NCI-H460 (cell line): ENCODE measurements around the gene GREM1. TPM values are rescaled to one million over a fixed set of nuclear protein-coding genes. Genes with fewer than 3 reads are reported as not detected.

Experiments used
- DNase-seq: peaks from one replicate; pipeline ENCODE4 v3.0.0-alpha.2; 2016; ENCODE audit warnings: low read depth; ENCODE audit errors: extremely low read depth
- total RNA-seq: library from RNA; depleted of rRNA; stranded (reverse); fragments of >200 nt; shearing (Covaris generic); gene quantifications from 2 replicates; pipeline ENCODE4 v1.2.3, GENCODE V29; 2014; rRNA removed

Gene GREM1
- total RNA-seq, 1 experiment from 2014 or later = not detected

DNA sequence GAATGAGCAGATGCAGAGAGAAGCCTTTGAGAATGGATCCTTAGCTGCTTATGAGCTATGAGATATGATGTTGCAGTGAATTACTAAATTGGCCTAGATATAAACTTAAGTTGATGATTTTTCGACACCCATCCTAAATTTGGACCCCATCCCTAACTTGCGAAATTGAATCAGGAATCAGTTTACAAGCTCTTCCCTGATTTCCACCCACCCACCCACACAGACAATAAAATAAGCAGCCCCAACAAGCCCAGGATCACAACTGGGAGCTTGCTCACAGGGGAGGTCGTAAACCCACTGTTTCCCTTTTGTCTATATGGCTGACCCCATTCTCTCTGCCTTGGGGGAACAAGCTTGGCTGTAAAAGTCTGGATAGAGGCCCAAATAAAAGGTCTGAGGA, 57.3 kb downstream of the GREM1 start:
- DNase-seq = no peak

DNA sequence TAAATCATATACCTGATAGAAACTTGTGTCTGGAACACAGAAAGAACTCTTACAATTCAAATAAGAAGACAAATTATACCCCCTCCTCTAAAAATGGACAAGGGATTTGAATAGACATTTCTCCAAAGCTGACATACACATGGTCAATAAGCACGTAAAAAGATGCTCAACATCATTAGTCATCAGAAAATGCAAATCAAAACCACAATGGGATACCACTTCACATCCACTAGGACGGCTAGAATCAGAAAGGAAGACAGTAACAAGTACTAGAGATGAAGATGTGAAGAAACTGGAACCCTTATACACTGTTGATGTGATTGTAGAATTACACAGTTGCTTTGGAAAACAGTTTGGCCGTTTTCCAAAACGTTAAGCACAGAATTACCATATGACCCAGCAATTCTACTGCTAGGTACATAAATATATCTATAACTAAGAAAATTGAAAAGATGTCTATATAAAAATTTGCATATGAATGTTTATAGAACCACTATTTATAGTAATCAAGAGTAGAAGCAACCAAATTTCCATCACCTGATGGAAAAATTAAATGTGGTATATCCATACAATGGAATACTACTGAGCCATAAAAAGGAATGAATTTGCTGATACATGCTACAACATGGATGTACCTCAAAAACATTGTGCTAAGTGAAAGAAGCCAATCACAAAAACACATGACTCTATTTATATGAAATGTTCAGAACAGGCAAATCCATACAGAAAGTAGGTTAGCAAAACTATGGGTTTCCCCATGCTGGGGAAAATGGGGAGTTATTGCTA, 60.8 kb downstream of the GREM1 start:
- DNase-seq = no peak

DNA sequence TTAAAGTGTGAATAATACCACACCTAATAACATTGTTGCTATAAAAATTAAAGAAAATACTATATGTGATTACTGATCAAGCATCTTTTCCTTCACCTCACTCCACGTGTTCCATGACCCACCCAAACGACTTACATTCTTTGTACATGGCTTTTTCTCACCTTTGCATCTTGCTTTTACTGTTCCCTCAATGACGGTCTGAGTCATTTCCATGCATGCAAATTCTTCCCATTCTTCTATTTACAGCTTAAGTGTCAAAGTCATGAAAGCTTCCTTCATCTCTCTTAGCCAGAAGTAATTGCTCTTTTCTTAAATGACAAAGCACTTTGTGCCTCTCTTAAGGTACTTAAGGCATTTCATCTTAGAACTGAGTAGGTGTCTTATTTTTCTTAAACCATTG, 64.0 kb downstream of the GREM1 start:
- no peak for DNase-seq

DNA sequence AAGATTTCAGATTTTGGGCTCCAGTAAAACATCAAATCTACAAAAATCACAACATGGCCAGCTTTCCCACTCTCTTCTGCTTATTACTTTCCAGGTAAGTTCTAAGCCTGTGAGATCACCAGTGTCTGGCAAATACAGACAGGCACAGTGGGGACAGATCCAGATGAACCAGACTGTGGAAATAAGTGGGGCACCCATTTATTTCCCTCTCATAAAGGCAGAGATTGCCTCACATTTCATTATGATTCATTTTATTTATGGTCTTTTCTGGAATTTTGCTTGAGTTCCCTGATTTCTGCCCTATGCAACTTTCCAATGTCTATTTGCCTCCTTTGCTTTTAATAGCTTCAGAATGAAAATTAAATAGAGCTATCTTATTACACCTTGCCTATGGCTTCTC, 66.8 kb downstream of the GREM1 start:
- no peak for DNase-seq

DNA sequence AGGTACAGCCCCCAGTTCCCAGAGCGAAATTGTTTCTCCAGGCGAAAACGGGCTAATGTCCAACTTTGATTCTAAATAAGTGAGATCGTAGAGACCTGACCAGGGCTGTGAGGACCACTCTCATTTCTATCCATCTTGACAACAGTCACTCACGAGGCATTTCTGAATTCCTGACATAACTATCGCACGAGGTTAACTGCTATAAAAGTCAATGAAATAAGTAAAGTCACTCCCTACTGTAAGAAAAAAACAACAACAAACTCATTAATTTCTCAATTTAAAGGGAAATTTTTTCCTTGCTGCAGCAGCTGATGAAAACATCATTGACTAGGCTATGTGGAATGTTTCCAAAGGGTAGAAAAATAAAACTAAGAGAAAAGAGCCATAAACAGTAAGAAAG, 69.1 kb downstream of the GREM1 start:
- DNase-seq = no peak

DNA sequence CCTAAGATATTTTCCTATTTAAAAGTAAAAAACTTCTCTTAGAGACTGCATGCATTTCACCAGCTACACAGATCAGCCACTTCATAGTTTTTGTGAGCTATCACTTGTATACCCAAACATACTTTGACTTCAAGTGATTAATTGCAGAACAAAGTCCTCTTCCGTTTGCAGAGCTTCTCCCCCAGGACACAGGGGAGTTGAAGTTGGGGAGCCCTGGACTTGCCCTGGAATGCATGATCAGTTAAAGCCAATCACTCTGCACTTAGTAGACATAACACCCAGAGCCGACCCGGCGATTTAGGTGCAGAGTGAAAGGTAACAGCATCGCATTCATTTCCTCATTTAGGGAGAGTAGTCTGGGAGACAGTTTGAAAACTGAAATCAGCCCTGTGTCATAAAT, 70.1 kb downstream of the GREM1 start:
- DNase-seq = no peak

DNA sequence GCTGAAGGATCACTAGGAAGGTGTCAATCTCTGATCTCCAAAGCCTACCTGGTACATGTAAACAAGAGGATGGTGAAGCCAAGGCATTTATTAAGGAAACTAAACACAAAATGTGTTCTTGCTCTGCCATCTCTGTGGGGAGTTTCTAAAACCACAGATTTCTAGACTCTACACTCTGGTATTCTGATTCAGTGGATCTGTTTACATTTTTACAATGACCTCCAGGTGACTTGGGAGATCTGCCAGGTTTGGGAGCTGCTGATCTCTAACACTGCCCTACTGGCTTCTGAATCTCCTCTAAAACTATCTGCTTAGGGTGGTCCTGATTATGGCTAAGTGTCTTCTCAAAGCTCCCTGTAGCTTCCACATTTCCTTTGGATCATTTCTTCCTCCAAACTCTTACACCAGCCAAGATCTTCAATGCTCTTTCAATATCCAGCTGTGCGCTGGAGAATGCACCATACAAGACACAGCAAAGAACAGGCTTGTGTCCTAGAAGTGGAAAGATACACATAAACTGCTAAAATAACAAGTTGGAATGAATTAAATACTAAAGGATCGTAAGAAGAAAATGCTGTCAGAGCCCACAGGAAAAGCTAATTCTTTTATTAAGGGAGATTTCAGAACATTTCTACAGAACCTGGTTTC, 72.7 kb downstream of the GREM1 start:
- no peak for DNase-seq

DNA sequence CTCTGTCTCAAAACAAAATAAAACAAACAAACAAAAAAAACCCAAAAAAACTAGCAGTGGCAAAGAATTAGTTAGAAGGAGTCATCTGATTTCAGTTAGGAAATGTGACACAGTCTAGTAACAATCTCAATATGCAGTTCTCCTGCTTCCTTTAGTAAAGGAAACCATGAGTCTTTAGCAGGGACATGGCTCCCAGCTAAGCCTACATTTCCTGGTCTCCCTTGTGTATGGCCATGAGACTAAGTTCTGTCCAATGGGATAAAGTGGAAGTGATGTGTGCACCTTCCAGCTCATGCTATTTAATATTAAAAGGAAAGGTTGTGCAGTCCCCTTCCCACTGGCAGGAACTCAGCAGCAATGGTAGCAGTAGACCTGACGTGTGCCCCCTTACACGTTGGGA, 74.6 kb downstream of the GREM1 start:
- DNase-seq = no peak

Other genes with a start within 250 kb of the GREM1 start
- 2.7 and 4.0 TPM in 2 replicates for gene GOLGA8N, start 124.5 kb upstream of the GREM1 start, total RNA-seq
- 49.6 and 49.9 TPM in 2 replicates for gene ARHGAP11A, start 102.5 kb upstream of the GREM1 start, total RNA-seq
- 0.52 TPM in 1 of 2 replicates, not detected in the other for gene SCG5, start 76.3 kb upstream of the GREM1 start, total RNA-seq